Suprapubic skin (tissue), 4 donors: Measurements from ENCODE around the gene EXOC1. TPM values are rescaled to one million over a fixed set of nuclear protein-coding genes. Genes with fewer than 3 reads are reported as not detected.

ENCODE experiments used
- DNase-seq, 2 donors: peaks; one replicate each; pipeline ENCODE4 v3.0.0-alpha.2; 2019; ENCODE audit warnings: low spot score in 2 of 2
- H3K27ac ChIP-seq: fragments of 200-600 bp; sonication (generic); one replicate; pipeline ENCODE4 v1.5.1; 2019
- H3K27me3 ChIP-seq: fragments of 200-600 bp; sonication (generic); one replicate; pipeline ENCODE4 v1.5.1; 2019
- H3K36me3 ChIP-seq: fragments of 200-600 bp; sonication (generic); one replicate; pipeline ENCODE4 v1.5.1; 2019
- H3K4me1 ChIP-seq: fragments of 200-600 bp; sonication (generic); one replicate; pipeline ENCODE4 v1.5.1; 2019
- H3K4me3 ChIP-seq: fragments of 200-600 bp; sonication (generic); one replicate; pipeline ENCODE4 v1.5.1; 2019; ENCODE audit warnings: mild to moderate bottlenecking
- H3K9me3 ChIP-seq: fragments of 200-600 bp; sonication (generic); one replicate; pipeline ENCODE4 v1.5.1; 2019
- CTCF ChIP-seq, 2 donors: fragments of 200-600 bp in 1 of 2; fragments of 450-650 bp in 1 of 2; sonication (generic) in 1 of 2; IDR thresholded peaks; one replicate each; pipeline ENCODE4 v1.5.1; 2016 to 2019; ENCODE audit warnings: antibody characterized with exemption in 2 of 2, mild to moderate bottlenecking in 1 of 2, moderate library complexity in 1 of 2
- EP300 ChIP-seq: sonication (generic); formaldehyde crosslinking; IDR thresholded peaks from one replicate; pipeline ENCODE4 v1.6.1; 2017; ENCODE audit warnings: antibody characterized with exemption
- POLR2A ChIP-seq, 2 donors: fragments of 450-650 bp; IDR thresholded peaks; one replicate each; pipeline ENCODE4 v1.6.1; 2017; ENCODE audit warnings: antibody characterized with exemption in 2 of 2, mild to moderate bottlenecking in 2 of 2, moderate library complexity in 2 of 2
- POLR2AphosphoS5 ChIP-seq, 3 donors: sonication (generic); formaldehyde crosslinking; IDR thresholded peaks; one replicate each; pipeline ENCODE4 v1.6.1; 2017; ENCODE audit warnings: antibody characterized with exemption in 3 of 3
- WGBS: methylation state at CpG from one replicate; pipeline ENCODE4 v1.1.5; 2018; 5-methylcytosine and 5-hydroxymethylcytosine counted together
- total RNA-seq, 4 donors: library from RNA; depleted of rRNA; stranded (reverse); fragments of >200 nt; gene quantifications; one replicate each; pipeline ENCODE4 v1.1.0, GENCODE V29; 2016

EXOC1 gene
- total RNA-seq, 4 donors from 2014 or later, result 27.1 to 60.1 (median 32.9) TPM

GRCh38 chr4:55866290-55866907 is 13.0 kb downstream of the EXOC1 start:
- peaks cover 23% of the 10 kb centered on the region for H3K4me1 ChIP-seq
- H3K27ac ChIP-seq, result peak overlapping the region; percentile 81

GRCh38 chr4:55866973-55867574 is 13.6 kb downstream of the EXOC1 start:
- H3K9me3 ChIP-seq, result no peaks in the 10 kb centered on the region
- peaks cover 55% of the 10 kb centered on the region for H3K36me3 ChIP-seq
- H3K4me3 ChIP-seq, result no peak overlapping the region
- peaks cover 23% of the 10 kb centered on the region for H3K4me1 ChIP-seq
- DNase-seq, result no peak
- TF ChIP-seq CTCF (IDR thresholded peaks at IDR 0.05), result peak; percentile 64 to 75
- TF ChIP-seq EP300, result no peak
- TF ChIP-seq POLR2A (IDR thresholded peaks at IDR 0.05), result no peak
- no peak for TF ChIP-seq POLR2AphosphoS5 (IDR thresholded peaks at IDR 0.05)
- no peaks in the 10 kb centered on the region for H3K27me3 ChIP-seq
- H3K27ac ChIP-seq, result peak overlapping the region; percentile 81
- 12% methylated on average over 4 of the region's 4 CpGs for WGBS

More at GRCh38 chr4:55866290-55866907, 13.0 kb downstream of the EXOC1 start:
- no peak for DNase-seq
- Histone ChIP-seq H3K27me3 (no peaks in the 10 kb centered on the region), H3K36me3 (peaks cover 54% of the 10 kb centered on the region), H3K4me3 (no peak overlapping the region), H3K9me3 (no peaks in the 10 kb centered on the region)
- WGBS, result 58% methylated on average over 2 of the region's 2 CpGs
- TF ChIP-seq EP300 (no peak), POLR2A (IDR thresholded peaks at IDR 0.05) (no peak), POLR2AphosphoS5 (IDR thresholded peaks at IDR 0.05) (no peak), CTCF (IDR thresholded peaks at IDR 0.05) (no peak)

GRCh38 chr4:55868581-55869090 is 15.2 kb downstream of the EXOC1 start:
- TF ChIP-seq POLR2AphosphoS5 (IDR thresholded peaks at IDR 0.05) (no peak), POLR2A (IDR thresholded peaks at IDR 0.05) (no peak), CTCF (IDR thresholded peaks at IDR 0.05) (no peak), EP300 (no peak)
- 97% methylated on average over 1 of the region's 1 CpG for WGBS
- Histone ChIP-seq H3K9me3 (no peaks in the 10 kb centered on the region), H3K4me1 (peaks cover 23% of the 10 kb centered on the region), H3K36me3 (peaks cover 52% of the 10 kb centered on the region), H3K27me3 (no peaks in the 10 kb centered on the region), H3K27ac (no peak overlapping the region), H3K4me3 (no peak overlapping the region)
- DNase-seq, result no peak

GRCh38 chr4:55871299-55871800 is 17.9 kb downstream of the EXOC1 start:
- no peak overlapping the region for H3K27ac ChIP-seq
- H3K36me3 ChIP-seq, result peaks cover 69% of the 10 kb centered on the region
- peaks cover 10% of the 10 kb centered on the region for H3K4me1 ChIP-seq
- H3K4me3 ChIP-seq, result no peak overlapping the region
- no peaks in the 10 kb centered on the region for H3K9me3 ChIP-seq
- 83% methylated on average over 5 of the region's 5 CpGs for WGBS
- no peaks in the 10 kb centered on the region for H3K27me3 ChIP-seq
- no peak for TF ChIP-seq POLR2A (IDR thresholded peaks at IDR 0.05)
- no peak for TF ChIP-seq POLR2AphosphoS5 (IDR thresholded peaks at IDR 0.05)
- no peak for DNase-seq

GRCh38 chr4:55874831-55875230 is 21.4 kb downstream of the EXOC1 start:
- peaks cover 75% of the 10 kb centered on the region for H3K36me3 ChIP-seq
- DNase-seq, result no peak
- H3K27ac ChIP-seq, result no peak overlapping the region
- TF ChIP-seq CTCF (IDR thresholded peaks at IDR 0.05), result no peak
- TF ChIP-seq POLR2AphosphoS5 (IDR thresholded peaks at IDR 0.05), result no peak
- no peak for TF ChIP-seq POLR2A (IDR thresholded peaks at IDR 0.05)
- TF ChIP-seq EP300, result no peak
- no peak overlapping the region for H3K4me3 ChIP-seq
- no peaks in the 10 kb centered on the region for H3K4me1 ChIP-seq
- H3K9me3 ChIP-seq, result no peaks in the 10 kb centered on the region
- no peaks in the 10 kb centered on the region for H3K27me3 ChIP-seq
